Measurements from ENCODE around the gene AMOTL1. TPM values are rescaled to one million over a fixed set of nuclear protein-coding genes. Genes with fewer than 3 reads are reported as not detected.

The AMOTL1 gene
- polyA plus RNA-seq, 1 donor from 2014 or later, result 10.7 TPM

- Histone ChIP-seq H2AFZ (ENCODE audit: low read depth, low read length) (no peak overlapping the region), H3K4me2 (ENCODE audit: low read length) (no peak overlapping the region), H3K36me3 (ENCODE audit: insufficient read depth, low read length) (peaks cover 11% of the 10 kb centered on the region), H3K9ac (ENCODE audit: low read length) (no peak overlapping the region), H3K9me2 (ENCODE audit: insufficient read depth, low read length) (no peaks in the 10 kb centered on the region), H3K27me3 (ENCODE audit: insufficient read depth, low read depth, low read length) (no peaks in the 10 kb centered on the region), H3K79me2 (replicated peaks; ENCODE audit: insufficient read depth, low read length) (no peaks in the 10 kb centered on the region), H4K20me1 (ENCODE audit: insufficient read depth) (no peaks in the 10 kb centered on the region), H3K9me3 (ENCODE audit: low read length) (no peaks in the 10 kb centered on the region), H3K27ac (ENCODE audit: low read length) (no peak overlapping the region), H3F3A (ENCODE audit: insufficient read depth, low read length, poor library complexity, severe bottlenecking) (no peaks in the 10 kb centered on the region), H3K4me3 (ENCODE audit: low read length) (no peak overlapping the region)
- no peak for TF ChIP-seq RAD21 (conservative IDR thresholded peaks at IDR 0.05)
- no peak for TF ChIP-seq SMC3 (conservative IDR thresholded peaks at IDR 0.05; ENCODE audit: poor library complexity)
- TF ChIP-seq POLR2AphosphoS5 (IDR thresholded peaks at IDR 0.05), result no peak
- TF ChIP-seq REST (IDR thresholded peaks at IDR 0.05; ENCODE audit: borderline replicate concordance), result no peak
- TF ChIP-seq CTCF (IDR thresholded peaks at IDR 0.05; ENCODE audit: poor library complexity, severe bottlenecking), result no peak
- no peak for TF ChIP-seq TAF1 (IDR thresholded peaks at IDR 0.05; ENCODE audit: low read depth)
- TF ChIP-seq EP300 (conservative IDR thresholded peaks at IDR 0.05; ENCODE audit: poor library complexity, severe bottlenecking), result no peak
- no peak for TF ChIP-seq EZH2 (IDR thresholded peaks at IDR 0.05; ENCODE audit: borderline replicate concordance, insufficient read depth, low read length, poor library complexity, severe bottlenecking)
- no peak for TF ChIP-seq MXI1 (conservative IDR thresholded peaks at IDR 0.05; ENCODE audit: poor library complexity, severe bottlenecking)
Observed at GRCh38 chr11:94885581-94885980, 117.4 kb downstream of the AMOTL1 start.

GRCh38 chr11:94888204-94888603 lies 120.0 kb downstream of the AMOTL1 start:
- Histone ChIP-seq H3K79me2 (replicated peaks; ENCODE audit: insufficient read depth, low read length) (no peaks in the 10 kb centered on the region), H4K20me1 (ENCODE audit: insufficient read depth) (no peaks in the 10 kb centered on the region), H2AFZ (ENCODE audit: low read depth, low read length) (no peak overlapping the region), H3K4me2 (ENCODE audit: low read length) (no peak overlapping the region), H3K27ac (ENCODE audit: low read length) (no peak overlapping the region), H3K36me3 (ENCODE audit: insufficient read depth, low read length) (peaks cover 11% of the 10 kb centered on the region), H3F3A (ENCODE audit: insufficient read depth, low read length, poor library complexity, severe bottlenecking) (no peaks in the 10 kb centered on the region), H3K9me3 (ENCODE audit: low read length) (no peaks in the 10 kb centered on the region), H3K4me3 (ENCODE audit: low read length) (no peak overlapping the region), H3K9ac (ENCODE audit: low read length) (no peak overlapping the region), H3K27me3 (ENCODE audit: insufficient read depth, low read depth, low read length) (no peaks in the 10 kb centered on the region), H3K9me2 (ENCODE audit: insufficient read depth, low read length) (no peaks in the 10 kb centered on the region)
- no peak for TF ChIP-seq EP300 (conservative IDR thresholded peaks at IDR 0.05; ENCODE audit: poor library complexity, severe bottlenecking)
- TF ChIP-seq MXI1 (conservative IDR thresholded peaks at IDR 0.05; ENCODE audit: poor library complexity, severe bottlenecking), result no peak
- no peak for TF ChIP-seq REST (IDR thresholded peaks at IDR 0.05; ENCODE audit: borderline replicate concordance)
- no peak for TF ChIP-seq SMC3 (conservative IDR thresholded peaks at IDR 0.05; ENCODE audit: poor library complexity)
